ENCODE results near the gene GPR146. TPM values are rescaled to one million over a fixed set of nuclear protein-coding genes. Genes with fewer than 3 reads are reported as not detected.
A peak's percentile ranks its signal among the peaks of the same experiment; 100 is the strongest.

The GPR146 gene
- total and polyA plus RNA-seq, 2 of the 13 experiments (the other 11 are each of a cell fraction or from before 2014, with no cell fraction given), result 2.0 to 15.9 TPM

DNA sequence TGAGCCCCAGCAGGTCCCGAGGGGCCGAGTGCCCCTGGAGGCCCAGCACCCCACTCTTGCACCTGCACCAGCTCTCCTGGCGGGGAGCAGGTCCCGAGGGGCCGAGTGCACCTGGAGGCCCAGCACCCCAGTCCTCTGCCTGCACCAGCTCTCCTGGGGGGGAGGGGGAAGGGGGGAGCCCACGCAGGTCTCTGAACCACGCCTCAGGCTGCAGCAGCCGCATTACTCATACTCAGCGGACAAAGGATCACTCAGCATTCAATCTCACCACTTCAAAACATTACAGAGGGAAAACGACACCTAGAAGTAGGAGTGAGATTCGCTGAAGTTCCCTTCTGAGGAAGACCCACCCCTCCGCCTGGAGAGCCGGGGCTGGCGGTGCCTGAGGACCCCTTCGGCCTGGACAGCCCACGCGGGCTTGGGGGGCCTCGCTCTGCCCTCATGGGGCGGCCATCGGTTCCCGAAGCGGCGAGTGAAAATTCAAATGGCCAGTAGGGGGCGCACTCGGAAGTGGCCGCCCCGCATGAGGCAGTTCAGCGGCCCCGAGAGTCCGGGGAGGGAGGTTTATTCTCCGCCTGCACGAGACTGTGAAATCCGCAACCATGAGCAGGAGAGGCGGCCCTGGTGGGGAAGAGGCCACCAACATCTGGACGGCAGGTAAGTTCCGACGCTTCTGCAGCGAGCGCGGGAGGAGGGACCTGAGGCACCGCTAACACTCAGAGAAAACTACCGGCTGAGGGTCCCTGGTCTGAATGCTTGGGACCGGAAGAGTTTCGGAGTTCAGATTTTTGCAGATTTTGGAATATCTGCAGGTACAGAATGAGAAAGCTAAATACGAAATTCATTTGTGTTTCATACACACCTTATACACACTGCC lies 42.5 kb downstream of the GPR146 start (continued):
- no peak for TF ChIP-seq ZXDC (CRISPR knock-in tag; IDR thresholded peaks at IDR 0.05)
- TF ChIP-seq ZNF644 (CRISPR knock-in tag; IDR thresholded peaks at IDR 0.05; ENCODE audit: low read depth), result no peak
- 0 out of 2 replicates have a peak, but pooled peaks have one; percentile 48 for TF ChIP-seq ETV5 (CRISPR knock-in tag; IDR thresholded peaks at IDR 0.05; ENCODE audit: borderline replicate concordance)
- peak; percentile 69 for TF ChIP-seq RXRA (CRISPR knock-in tag; IDR thresholded peaks at IDR 0.05)
- no peak for TF ChIP-seq TP53 (CRISPR knock-in tag; conservative IDR thresholded peaks at IDR 0.05)
- no peak for TF ChIP-seq ZNF737 (CRISPR knock-in tag; IDR thresholded peaks at IDR 0.05; ENCODE audit: borderline replicate concordance)
- TF ChIP-seq TMF1 (CRISPR knock-in tag; IDR thresholded peaks at IDR 0.05; ENCODE audit: low read depth), result peak; percentile 80; the same call in 1 of the 2 replicates
- 0 out of 2 replicates have a peak, but pooled peaks have one; percentile 30 for TF ChIP-seq ZNF205 (CRISPR knock-in tag; IDR thresholded peaks at IDR 0.05)
- TF ChIP-seq, protein P1, sequence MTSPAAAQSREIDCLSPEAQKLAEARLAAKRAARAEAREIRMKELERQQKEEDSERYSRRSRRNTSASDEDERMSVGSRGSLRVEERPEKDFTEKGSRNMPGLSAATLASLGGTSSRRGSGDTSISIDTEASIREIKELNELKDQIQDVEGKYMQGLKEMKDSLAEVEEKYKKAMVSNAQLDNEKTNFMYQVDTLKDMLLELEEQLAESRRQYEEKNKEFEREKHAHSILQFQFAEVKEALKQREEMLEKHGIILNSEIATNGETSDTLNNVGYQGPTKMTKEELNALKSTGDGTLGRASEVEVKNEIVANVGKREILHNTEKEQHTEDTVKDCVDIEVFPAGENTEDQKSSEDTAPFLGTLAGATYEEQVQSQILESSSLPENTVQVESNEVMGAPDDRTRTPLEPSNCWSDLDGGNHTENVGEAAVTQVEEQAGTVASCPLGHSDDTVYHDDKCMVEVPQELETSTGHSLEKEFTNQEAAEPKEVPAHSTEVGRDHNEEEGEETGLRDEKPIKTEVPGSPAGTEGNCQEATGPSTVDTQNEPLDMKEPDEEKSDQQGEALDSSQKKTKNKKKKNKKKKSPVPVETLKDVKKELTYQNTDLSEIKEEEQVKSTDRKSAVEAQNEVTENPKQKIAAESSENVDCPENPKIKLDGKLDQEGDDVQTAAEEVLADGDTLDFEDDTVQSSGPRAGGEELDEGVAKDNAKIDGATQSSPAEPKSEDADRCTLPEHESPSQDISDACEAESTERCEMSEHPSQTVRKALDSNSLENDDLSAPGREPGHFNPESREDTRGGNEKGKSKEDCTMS (CRISPR knock-in tag; conservative IDR thresholded peaks at IDR 0.05), result no peak
- TF ChIP-seq, protein P2, sequence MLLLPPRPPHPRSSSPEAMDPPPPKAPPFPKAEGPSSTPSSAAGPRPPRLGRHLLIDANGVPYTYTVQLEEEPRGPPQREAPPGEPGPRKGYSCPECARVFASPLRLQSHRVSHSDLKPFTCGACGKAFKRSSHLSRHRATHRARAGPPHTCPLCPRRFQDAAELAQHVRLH (CRISPR knock-in tag; IDR thresholded peaks at IDR 0.05; ENCODE audit: borderline replicate concordance, low read depth), result peak; percentile 73; the same call in 1 of the 2 replicates
- TF ChIP-seq MYPOP (CRISPR knock-in tag; IDR thresholded peaks at IDR 0.05), result peak; percentile 83
- TF ChIP-seq GFI1 (CRISPR knock-in tag; IDR thresholded peaks at IDR 0.05; ENCODE audit: borderline replicate concordance), result peak; percentile 76
- TF ChIP-seq, protein P3, sequence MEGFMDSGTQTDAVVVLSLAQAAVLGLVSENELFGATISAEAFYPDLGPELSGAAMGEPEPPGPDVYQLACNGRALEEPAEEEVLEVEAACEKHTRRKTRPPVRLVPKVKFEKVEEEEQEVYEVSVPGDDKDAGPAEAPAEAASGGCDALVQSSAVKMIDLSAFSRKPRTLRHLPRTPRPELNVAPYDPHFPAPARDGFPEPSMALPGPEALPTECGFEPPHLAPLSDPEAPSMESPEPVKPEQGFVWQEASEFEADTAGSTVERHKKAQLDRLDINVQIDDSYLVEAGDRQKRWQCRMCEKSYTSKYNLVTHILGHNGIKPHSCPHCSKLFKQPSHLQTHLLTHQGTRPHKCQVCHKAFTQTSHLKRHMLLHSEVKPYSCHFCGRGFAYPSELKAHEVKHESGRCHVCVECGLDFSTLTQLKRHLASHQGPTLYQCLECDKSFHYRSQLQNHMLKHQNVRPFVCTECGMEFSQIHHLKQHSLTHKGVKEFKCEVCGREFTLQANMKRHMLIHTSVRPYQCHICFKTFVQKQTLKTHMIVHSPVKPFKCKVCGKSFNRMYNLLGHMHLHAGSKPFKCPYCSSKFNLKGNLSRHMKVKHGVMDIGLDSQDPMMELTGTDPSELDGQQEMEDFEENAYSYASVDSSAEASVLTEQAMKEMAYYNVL (CRISPR knock-in tag; IDR thresholded peaks at IDR 0.05; ENCODE audit: borderline replicate concordance), result peak; percentile 16; the same call in 1 of the 2 replicates
- TF ChIP-seq ELK4 (CRISPR knock-in tag; IDR thresholded peaks at IDR 0.05; ENCODE audit: borderline replicate concordance), result no peak
- no peak for TF ChIP-seq MAFF (IDR thresholded peaks at IDR 0.05; ENCODE audit: low read depth, low read length)

All from HepG2 (cell line).